SH-SY5Y (cell line): ENCODE measurements around the gene COL13A1.

ENCODE experiments used
- GATA2 ChIP-seq: IDR thresholded peaks from 2 replicates; pipeline ENCODE4 v1.6.1; 2011; ENCODE audit warnings: mild to moderate bottlenecking, low read depth, low read length
- GATA3 ChIP-seq: IDR thresholded peaks from 2 replicates; pipeline ENCODE4 v1.6.1; 2011; ENCODE audit warnings: low read depth, mild to moderate bottlenecking, low read length, moderate library complexity

DNA sequence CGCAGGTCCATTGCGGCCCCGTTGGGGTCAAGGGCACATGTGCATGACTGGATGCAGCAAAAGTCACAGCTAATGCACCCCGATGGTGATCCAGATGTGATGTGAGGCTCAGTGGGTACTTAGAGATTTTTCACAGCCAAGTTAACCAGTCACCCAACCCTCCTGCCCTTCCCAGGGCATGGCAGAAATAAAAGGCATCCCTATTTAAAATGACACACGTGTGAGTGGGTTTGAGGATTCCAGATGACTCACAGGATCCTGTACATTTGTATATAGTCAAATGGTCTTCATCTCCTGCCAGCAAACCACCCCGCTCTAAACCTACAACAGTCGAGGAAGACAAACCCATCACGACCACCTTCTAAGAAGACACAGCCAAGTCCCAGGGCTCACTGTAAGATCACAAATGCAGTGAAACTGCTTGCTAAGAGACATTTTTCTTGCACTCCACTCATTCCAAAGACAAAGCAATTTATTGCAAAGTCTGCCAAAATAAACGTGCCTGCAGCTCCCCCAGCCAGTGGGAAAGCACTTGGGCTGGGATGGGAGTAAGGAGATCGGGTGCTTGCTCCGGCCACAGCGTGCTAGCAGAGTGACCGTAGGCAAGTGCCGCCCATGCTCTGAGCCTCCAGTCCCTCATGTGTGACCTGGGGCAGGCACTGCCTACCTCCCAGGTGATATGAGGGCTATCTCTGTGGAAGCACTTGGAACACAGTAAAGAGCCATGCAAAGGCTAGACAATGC is 164.4 kb downstream of the COL13A1 start:
- TF ChIP-seq GATA2 (no peak), GATA3 (no peak)
